Measurements from ENCODE around the gene FSHR. TPM values are rescaled to one million over a fixed set of nuclear protein-coding genes. Genes with fewer than 3 reads are reported as not detected.

FSHR gene
- total and polyA plus RNA-seq, 2 of the 4 experiments (the other 2 are of a cell fraction): not detected

- no peak overlapping the region for H2BK120ac ChIP-seq (ENCODE audit: low read depth, low read length)
- no peak overlapping the region for H3K4me3 ChIP-seq (ENCODE audit: insufficient read depth, low read depth, low read length)
- H3K18ac ChIP-seq (ENCODE audit: low read depth, low read length): no peak overlapping the region
- no peak overlapping the region for H3K9ac ChIP-seq (ENCODE audit: low read depth, low read length)
- no peak overlapping the region for H3K4ac ChIP-seq (ENCODE audit: low read depth, low read length)
- no peaks in the 10 kb centered on the region for H3K4me1 ChIP-seq (ENCODE audit: control insufficient read depth, insufficient read depth, low read length)
- H2AK5ac ChIP-seq (ENCODE audit: low read depth, low read length): no peak overlapping the region
- ChIA-PET POLR2A (ENCODE audit: unreplicated experiment) (no interaction called here), CTCF (no interaction called here)
- intact Hi-C loops (cut with micrococcal nuclease) (no loop called here), in situ Hi-C loops (cut with MboI; ENCODE audit: low sequenced_read_pairs) (no loop called here), dilution Hi-C loops (cut with HindIII; ENCODE audit: low sequenced_read_pairs, unreplicated experiment) (no loop called here)
- H2AK9ac ChIP-seq (replicated peaks; ENCODE audit: low read depth, low read length, poor library complexity): no peak overlapping the region
- WGBS, 2 experiments (ENCODE audit: extremely low coverage in 2 of 2, insufficient read length in 1 of 2): 40% methylated on average over 2 of the region's 5 CpGs; no CpG with 5 or more reads in 1 of the 2 experiments
- ATAC-seq (ENCODE audit: low read depth) (no peak), DNase-seq (no peak)
- no peak overlapping the region for H3K14ac ChIP-seq (replicated peaks; ENCODE audit: low read depth, low read length)
- no peak overlapping the region for H4K8ac ChIP-seq (ENCODE audit: low read depth in 2 of 2, low read length in 2 of 2)
- H3K36me3 ChIP-seq (ENCODE audit: control insufficient read depth, insufficient read depth, low read length): no peaks in the 10 kb centered on the region
- no peak overlapping the region for H2BK20ac ChIP-seq (ENCODE audit: low read depth, low read length)
- H3K9me1 ChIP-seq (ENCODE audit: insufficient read depth, low read length): no peaks in the 10 kb centered on the region
- H3K27ac ChIP-seq (ENCODE audit: insufficient read depth, low read length): no peak overlapping the region
- no peak overlapping the region for H4K91ac ChIP-seq (ENCODE audit: insufficient read depth, low read depth, low read length)
- no peak overlapping the region for H4K5ac ChIP-seq (ENCODE audit: low read depth, low read length)
- no peak overlapping the region for H3K56ac ChIP-seq (ENCODE audit: extremely low read depth, insufficient read depth, low read length)
- no peak overlapping the region for H3K23ac ChIP-seq (ENCODE audit: low read depth, low read length)
- no peaks in the 10 kb centered on the region for H3K79me1 ChIP-seq (ENCODE audit: low read depth in 1 of 2, low read length in 2 of 2)
- BruUV-seq (replicated peaks): no TSS peak
- H3K4me2 ChIP-seq (ENCODE audit: low read depth, low read length): no peak overlapping the region
- no peak overlapping the region for H2BK15ac ChIP-seq (ENCODE audit: low read depth, low read length)
- TF ChIP-seq MAFK (IDR thresholded peaks at IDR 0.05; ENCODE audit: low read depth, low read length): no peak
- TF ChIP-seq RAD21 (IDR thresholded peaks at IDR 0.05; ENCODE audit: low read length): no peak
- no peak for TF ChIP-seq RFX5 (IDR thresholded peaks at IDR 0.05; ENCODE audit: low read depth, low read length)
- TF ChIP-seq MAZ (IDR thresholded peaks at IDR 0.05; ENCODE audit: borderline replicate concordance, low read depth, low read length): no peak
- TF ChIP-seq FOS (IDR thresholded peaks at IDR 0.05; ENCODE audit: low read depth, low read length): no peak
- TF ChIP-seq ELK1 (IDR thresholded peaks at IDR 0.05; ENCODE audit: borderline replicate concordance, low read depth, low read length): no peak
- TF ChIP-seq SMC3 (IDR thresholded peaks at IDR 0.05; ENCODE audit: low read depth, low read length): no peak
- TF ChIP-seq POLR2A (IDR thresholded peaks at IDR 0.05; ENCODE audit: low read depth, low read length): no peak
- no peak for TF ChIP-seq BHLHE40 (IDR thresholded peaks at IDR 0.05; ENCODE audit: low read depth, low read length)
- no peak for TF ChIP-seq RCOR1 (IDR thresholded peaks at IDR 0.05; ENCODE audit: insufficient replicate concordance, low read length)
- TF ChIP-seq MXI1 (IDR thresholded peaks at IDR 0.05; ENCODE audit: borderline replicate concordance, low read depth, low read length): no peak
- TF ChIP-seq USF2 (IDR thresholded peaks at IDR 0.05; ENCODE audit: low read depth, low read length): no peak
- no peak for TF ChIP-seq NFE2L2 (IDR thresholded peaks at IDR 0.05; ENCODE audit: low read depth, low read length)
- no peak for TF ChIP-seq CTCF (conservative IDR thresholded peaks at IDR 0.05; ENCODE audit: low read depth, low read length)
- TF ChIP-seq CHD1 (IDR thresholded peaks at IDR 0.05; ENCODE audit: low read depth, low read length): no peak
- no peak for TF ChIP-seq CEBPB (IDR thresholded peaks at IDR 0.05; ENCODE audit: low read depth, low read length)
- H3K27me3 ChIP-seq (ENCODE audit: control insufficient read depth, insufficient read depth, low read length): no peaks in the 10 kb centered on the region
- H2AFZ ChIP-seq (replicated peaks; ENCODE audit: low read length, poor library complexity): no peak overlapping the region
- no peaks in the 10 kb centered on the region for H4K20me1 ChIP-seq (ENCODE audit: insufficient read depth, low read length)
- H3K9me3 ChIP-seq (ENCODE audit: control insufficient read depth, insufficient read depth, low read length): no peaks in the 10 kb centered on the region; the same call in 1 of the 2 replicates
- no peak overlapping the region for H2BK5ac ChIP-seq (ENCODE audit: low read depth, low read length, poor library complexity, severe bottlenecking)
Measured at GRCh38 chr2:49043405-49043982, 110.8 kb downstream of the FSHR start.

All from IMR-90 (cell line).